ENCODE results near the gene PLET1. TPM values are rescaled to one million over a fixed set of nuclear protein-coding genes. Genes with fewer than 3 reads are reported as not detected.

The PLET1 gene
- total and polyA plus RNA-seq, 4 donors, result not detected

GRCh38 chr11:112219476-112220232, 41.0 kb downstream of the PLET1 start:
- Histone ChIP-seq H3K4me1 (ENCODE audit: control insufficient read depth in 1 of 2, insufficient read depth in 2 of 2, low read length in 2 of 2) (peaks cover 0 to 2% of the 10 kb centered on the region in 2 donors), H3K4me3 (ENCODE audit: low read length in 2 of 2) (no peak overlapping the region), H3K27ac (ENCODE audit: low read depth in 1 of 2, low read length in 2 of 2) (no peak overlapping the region), H3K27me3 (ENCODE audit: control insufficient read depth in 1 of 2, insufficient read depth in 2 of 2, low read length in 1 of 2) (no peaks in the 10 kb centered on the region), H3K36me3 (ENCODE audit: control insufficient read depth in 1 of 2, insufficient read depth in 2 of 2, low read length in 1 of 2) (no peaks in the 10 kb centered on the region), H3K9me3 (ENCODE audit: control insufficient read depth, low read length) (no peaks in the 10 kb centered on the region)
- intact Hi-C loops (cut with DNase I), result loop anchor here (1.0 to 10.0 kb wide), 5 partner anchors 61 to 1065 kb away; no protein-coding TSS in a partner anchor
- ATAC-seq (ENCODE audit: low FRiP score), result peak; percentile 93
- no peak for DNase-seq
- WGBS, 2 donors, result 31% methylated on average over 7 of the region's 7 CpGs

DNA sequence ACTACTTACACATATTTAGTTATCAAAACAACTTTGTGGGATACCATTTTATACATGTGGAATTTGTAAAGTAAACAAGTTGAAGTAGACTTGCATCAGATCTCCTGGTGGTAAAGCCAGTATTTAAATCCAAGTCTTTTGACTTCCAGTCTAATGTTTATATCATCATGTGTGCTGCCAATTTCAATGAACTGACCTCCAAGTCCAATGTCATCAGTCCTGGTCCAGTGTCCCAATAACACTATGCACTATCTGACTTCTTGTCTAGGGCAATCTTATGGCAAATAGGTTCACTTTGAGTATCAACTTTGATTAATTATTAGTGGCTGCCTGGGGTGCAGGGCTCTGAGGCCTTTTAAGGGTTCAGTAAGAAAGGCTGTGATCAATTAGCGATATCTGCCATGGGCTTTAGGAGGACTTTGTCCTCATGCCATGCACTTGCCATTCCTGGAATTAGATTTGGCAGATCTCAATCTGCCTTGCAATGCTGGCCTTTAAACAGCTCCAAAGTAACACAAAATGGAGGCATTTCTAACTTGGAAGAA, 44.0 kb downstream of the PLET1 start:
- intact Hi-C loops (cut with DNase I), result loop anchor here in 1 of 2 donors (10.0 kb wide), 2 partner anchors 338 to 1068 kb away; no protein-coding TSS in a partner anchor
- Histone ChIP-seq H3K27me3 (ENCODE audit: control insufficient read depth in 1 of 2, insufficient read depth in 2 of 2, low read length in 1 of 2) (no peaks in the 10 kb centered on the region), H3K36me3 (ENCODE audit: control insufficient read depth in 1 of 2, insufficient read depth in 2 of 2, low read length in 1 of 2) (no peaks in the 10 kb centered on the region), H3K4me1 (ENCODE audit: control insufficient read depth in 1 of 2, insufficient read depth in 2 of 2, low read length in 2 of 2) (peaks cover 0 to 2% of the 10 kb centered on the region in 2 donors), H3K4me3 (ENCODE audit: low read length in 2 of 2) (no peak overlapping the region), H3K27ac (ENCODE audit: low read depth in 1 of 2, low read length in 2 of 2) (no peak overlapping the region), H3K9me3 (ENCODE audit: control insufficient read depth, low read length) (no peaks in the 10 kb centered on the region)
- DNase-seq (no peak), ATAC-seq (ENCODE audit: low FRiP score) (no peak)
- WGBS, 2 donors, result 91 to 93% methylated on average over 1 of the region's 1 CpG

- intact Hi-C loops (cut with DNase I), result loop anchor here in 1 of 2 donors (10.0 kb wide), 2 partner anchors 339 to 1069 kb away; no protein-coding TSS in a partner anchor
- no peaks in the 10 kb centered on the region for H3K36me3 ChIP-seq (ENCODE audit: control insufficient read depth in 1 of 2, insufficient read depth in 2 of 2, low read length in 1 of 2)
- no peak overlapping the region for H3K27ac ChIP-seq (ENCODE audit: low read depth in 1 of 2, low read length in 2 of 2)
- 85 to 87% methylated on average over 6 of the region's 6 CpGs for WGBS, 2 donors
- no peaks in the 10 kb centered on the region for H3K27me3 ChIP-seq (ENCODE audit: control insufficient read depth in 1 of 2, insufficient read depth in 2 of 2, low read length in 1 of 2)
- DNase-seq (no peak), ATAC-seq (ENCODE audit: low FRiP score) (no peak)
- no peaks in the 10 kb centered on the region for H3K9me3 ChIP-seq (ENCODE audit: control insufficient read depth, low read length)
- no peak overlapping the region for H3K4me3 ChIP-seq (ENCODE audit: low read length in 2 of 2)
- H3K4me1 ChIP-seq (ENCODE audit: control insufficient read depth in 1 of 2, insufficient read depth in 2 of 2, low read length in 2 of 2), result peaks cover 0 to 2% of the 10 kb centered on the region in 2 donors
Measured at GRCh38 chr11:112215621-112216020, 45.0 kb downstream of the PLET1 start.

DNA sequence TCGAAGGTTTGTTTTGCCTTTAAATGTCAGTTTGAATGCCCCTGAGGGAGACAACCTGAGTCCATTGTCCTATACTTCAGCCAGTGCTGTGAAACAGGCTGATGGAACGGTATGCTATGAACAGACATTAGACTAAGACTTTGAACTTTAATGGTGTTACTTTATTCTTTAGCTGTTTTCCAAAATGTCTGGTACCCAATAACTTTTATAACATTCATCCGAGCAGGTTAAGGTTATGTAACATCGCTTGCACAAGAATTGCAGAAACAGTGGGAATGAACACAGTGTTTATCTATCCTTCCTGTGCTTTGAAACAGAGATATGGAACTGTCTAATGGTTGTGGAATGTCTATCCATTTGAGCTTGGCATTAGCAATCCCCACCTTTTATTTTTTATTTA, 46.9 kb downstream of the PLET1 start:
- Histone ChIP-seq H3K36me3 (ENCODE audit: control insufficient read depth in 1 of 2, insufficient read depth in 2 of 2, low read length in 1 of 2) (no peaks in the 10 kb centered on the region), H3K4me1 (ENCODE audit: control insufficient read depth in 1 of 2, insufficient read depth in 2 of 2, low read length in 2 of 2) (no peaks in the 10 kb centered on the region), H3K27me3 (ENCODE audit: control insufficient read depth in 1 of 2, insufficient read depth in 2 of 2, low read length in 1 of 2) (no peaks in the 10 kb centered on the region), H3K27ac (ENCODE audit: low read depth in 1 of 2, low read length in 2 of 2) (no peak overlapping the region), H3K4me3 (ENCODE audit: low read length in 2 of 2) (no peak overlapping the region), H3K9me3 (ENCODE audit: control insufficient read depth, low read length) (no peaks in the 10 kb centered on the region)
- ATAC-seq (ENCODE audit: low FRiP score) (no peak), DNase-seq (no peak)
- intact Hi-C loops (cut with DNase I), result loop anchor here in 1 of 2 donors (10.0 kb wide), 2 partner anchors 341 to 1071 kb away; no protein-coding TSS in a partner anchor
- 93 to 96% methylated on average over 4 of the region's 4 CpGs for WGBS, 2 donors

DNA sequence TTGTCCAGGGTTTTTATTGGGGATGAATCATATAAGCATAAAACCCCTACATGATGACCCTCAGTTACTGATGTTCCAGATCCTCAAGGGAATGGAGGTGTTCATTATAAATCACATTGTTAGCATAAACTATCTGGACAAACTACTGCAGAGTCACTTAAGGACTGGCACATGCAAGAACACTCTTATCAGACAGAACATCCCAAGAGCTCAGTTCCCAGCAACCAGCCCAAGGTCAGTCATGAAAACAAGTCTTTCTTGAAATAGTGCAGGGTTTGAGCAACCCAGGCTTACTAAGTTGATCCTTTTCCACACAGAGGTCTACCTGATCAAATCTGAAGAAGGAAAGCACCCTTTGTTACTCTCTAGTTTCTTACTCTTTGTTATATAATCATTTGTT, 48.0 kb downstream of the PLET1 start:
- H3K36me3 ChIP-seq (ENCODE audit: control insufficient read depth in 1 of 2, insufficient read depth in 2 of 2, low read length in 1 of 2), result no peaks in the 10 kb centered on the region
- no peaks in the 10 kb centered on the region for H3K9me3 ChIP-seq (ENCODE audit: control insufficient read depth, low read length)
- no peak for DNase-seq
- H3K4me1 ChIP-seq (ENCODE audit: control insufficient read depth in 1 of 2, insufficient read depth in 2 of 2, low read length in 2 of 2), result no peaks in the 10 kb centered on the region
- intact Hi-C loops (cut with DNase I), result loop anchor here in 1 of 2 donors (10.0 kb wide), 2 partner anchors 342 to 1072 kb away; no protein-coding TSS in a partner anchor
- H3K4me3 ChIP-seq (ENCODE audit: low read length in 2 of 2), result no peak overlapping the region
- ATAC-seq (ENCODE audit: low FRiP score), result no peak
- H3K27me3 ChIP-seq (ENCODE audit: control insufficient read depth in 1 of 2, insufficient read depth in 2 of 2, low read length in 1 of 2), result no peaks in the 10 kb centered on the region
- H3K27ac ChIP-seq (ENCODE audit: low read depth in 1 of 2, low read length in 2 of 2), result no peak overlapping the region

GRCh38 chr11:112212290-112212689, 48.4 kb downstream of the PLET1 start:
- no peak overlapping the region for H3K4me3 ChIP-seq (ENCODE audit: low read length in 2 of 2)
- no peak overlapping the region for H3K27ac ChIP-seq (ENCODE audit: low read depth in 1 of 2, low read length in 2 of 2)
- 92 to 94% methylated on average over 3 of the region's 3 CpGs for WGBS, 2 donors
- no peak for DNase-seq
- intact Hi-C loops (cut with DNase I), result loop anchor here in 1 of 2 donors (10.0 kb wide), 2 partner anchors 343 to 1073 kb away; no protein-coding TSS in a partner anchor
- H3K4me1 ChIP-seq (ENCODE audit: control insufficient read depth in 1 of 2, insufficient read depth in 2 of 2, low read length in 2 of 2), result no peaks in the 10 kb centered on the region
- no peaks in the 10 kb centered on the region for H3K9me3 ChIP-seq (ENCODE audit: control insufficient read depth, low read length)
- H3K27me3 ChIP-seq (ENCODE audit: control insufficient read depth in 1 of 2, insufficient read depth in 2 of 2, low read length in 1 of 2), result no peaks in the 10 kb centered on the region
- no peak for ATAC-seq (ENCODE audit: low FRiP score)
- no peaks in the 10 kb centered on the region for H3K36me3 ChIP-seq (ENCODE audit: control insufficient read depth in 1 of 2, insufficient read depth in 2 of 2, low read length in 1 of 2)

- H3K9me3 ChIP-seq (ENCODE audit: control insufficient read depth, low read length), result no peaks in the 10 kb centered on the region
- no peaks in the 10 kb centered on the region for H3K27me3 ChIP-seq (ENCODE audit: control insufficient read depth in 1 of 2, insufficient read depth in 2 of 2, low read length in 1 of 2)
- 43 to 47% methylated on average over 2 of the region's 2 CpGs for WGBS, 2 donors
- no peak overlapping the region for H3K27ac ChIP-seq (ENCODE audit: low read depth in 1 of 2, low read length in 2 of 2)
- H3K4me3 ChIP-seq (ENCODE audit: low read length in 2 of 2), result no peak overlapping the region
- ATAC-seq (ENCODE audit: low FRiP score) (no peak), DNase-seq (no peak)
- intact Hi-C loops (cut with DNase I), result loop anchor here in 1 of 2 donors (10.0 kb wide), 2 partner anchors 343 to 1073 kb away; no protein-coding TSS in a partner anchor
- H3K36me3 ChIP-seq (ENCODE audit: control insufficient read depth in 1 of 2, insufficient read depth in 2 of 2, low read length in 1 of 2), result no peaks in the 10 kb centered on the region
- no peaks in the 10 kb centered on the region for H3K4me1 ChIP-seq (ENCODE audit: control insufficient read depth in 1 of 2, insufficient read depth in 2 of 2, low read length in 2 of 2)
Measured at GRCh38 chr11:112211536-112211935, 49.1 kb downstream of the PLET1 start.

DNA sequence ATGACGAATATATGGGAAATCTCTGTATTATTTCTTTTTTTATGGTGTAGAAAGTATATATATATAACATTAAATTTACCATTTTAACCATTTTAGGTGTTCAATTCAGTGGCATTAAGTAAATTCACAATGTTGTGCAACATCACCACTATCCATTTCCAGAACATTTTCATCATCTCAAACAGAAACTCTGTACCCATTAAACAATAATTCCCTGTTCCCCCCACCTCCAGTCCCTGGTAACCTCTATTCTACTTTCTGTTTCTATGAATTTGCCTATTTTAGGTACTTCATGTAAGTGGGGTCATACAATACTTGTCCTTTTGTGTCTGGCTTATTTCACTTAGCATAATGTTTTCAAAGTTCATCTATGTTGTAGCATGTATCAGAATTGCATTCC, 49.8 kb downstream of the PLET1 start:
- H3K27me3 ChIP-seq (ENCODE audit: control insufficient read depth in 1 of 2, insufficient read depth in 2 of 2, low read length in 1 of 2), result no peaks in the 10 kb centered on the region
- ATAC-seq (ENCODE audit: low FRiP score) (no peak), DNase-seq (no peak)
- H3K9me3 ChIP-seq (ENCODE audit: control insufficient read depth, low read length), result no peaks in the 10 kb centered on the region
- intact Hi-C loops (cut with DNase I), result loop anchor here in 1 of 2 donors (10.0 kb wide), 2 partner anchors 344 to 1074 kb away; no protein-coding TSS in a partner anchor
- H3K4me1 ChIP-seq (ENCODE audit: control insufficient read depth in 1 of 2, insufficient read depth in 2 of 2, low read length in 2 of 2), result no peaks in the 10 kb centered on the region
- 72% methylated on average over 1 of the region's 1 CpG for WGBS, 2 donors
- no peak overlapping the region for H3K4me3 ChIP-seq (ENCODE audit: low read length in 2 of 2)
- H3K27ac ChIP-seq (ENCODE audit: low read depth in 1 of 2, low read length in 2 of 2), result no peak overlapping the region
- no peaks in the 10 kb centered on the region for H3K36me3 ChIP-seq (ENCODE audit: control insufficient read depth in 1 of 2, insufficient read depth in 2 of 2, low read length in 1 of 2)

Measured in aorta (tissue), 5 donors.